GM12864 (cell line): ENCODE results near the gene PTPN7.
"Not testable (repeated sequence)": the region's sequence is repeated elsewhere in the genome, so short reads cannot be mapped to it uniquely, and the experiment has no call there.

Experiments
- DNase-seq: peaks from one replicate; pipeline ENCODE4 v3.0.0-alpha.2; 2011; ENCODE audit warnings: low read depth
- H3K4me3 ChIP-seq: 2 replicates; pipeline ENCODE4 v1.5.1; 2011; ENCODE audit warnings: mild to moderate bottlenecking, low read depth, low read length, control low read depth
- TF ChIP-seq, protein P1 (sequence below): IDR thresholded peaks from 2 replicates; pipeline ENCODE4 v1.5.1; 2011; ENCODE audit warnings: low read depth, mild to moderate bottlenecking, moderate library complexity, low read length, control low read depth, inconsistent platforms; ENCODE audit errors: missing control alignments

PTPN7 gene

GRCh38 chr1:202121006-202121405, 39.4 kb downstream of the PTPN7 start:
- TF ChIP-seq, protein P1, sequence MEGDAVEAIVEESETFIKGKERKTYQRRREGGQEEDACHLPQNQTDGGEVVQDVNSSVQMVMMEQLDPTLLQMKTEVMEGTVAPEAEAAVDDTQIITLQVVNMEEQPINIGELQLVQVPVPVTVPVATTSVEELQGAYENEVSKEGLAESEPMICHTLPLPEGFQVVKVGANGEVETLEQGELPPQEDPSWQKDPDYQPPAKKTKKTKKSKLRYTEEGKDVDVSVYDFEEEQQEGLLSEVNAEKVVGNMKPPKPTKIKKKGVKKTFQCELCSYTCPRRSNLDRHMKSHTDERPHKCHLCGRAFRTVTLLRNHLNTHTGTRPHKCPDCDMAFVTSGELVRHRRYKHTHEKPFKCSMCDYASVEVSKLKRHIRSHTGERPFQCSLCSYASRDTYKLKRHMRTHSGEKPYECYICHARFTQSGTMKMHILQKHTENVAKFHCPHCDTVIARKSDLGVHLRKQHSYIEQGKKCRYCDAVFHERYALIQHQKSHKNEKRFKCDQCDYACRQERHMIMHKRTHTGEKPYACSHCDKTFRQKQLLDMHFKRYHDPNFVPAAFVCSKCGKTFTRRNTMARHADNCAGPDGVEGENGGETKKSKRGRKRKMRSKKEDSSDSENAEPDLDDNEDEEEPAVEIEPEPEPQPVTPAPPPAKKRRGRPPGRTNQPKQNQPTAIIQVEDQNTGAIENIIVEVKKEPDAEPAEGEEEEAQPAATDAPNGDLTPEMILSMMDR: no peak
- no peak overlapping the region for H3K4me3 ChIP-seq
- DNase-seq: no peak

- TF ChIP-seq, protein P1: no peak
- DNase-seq: no peak
- H3K4me3 ChIP-seq: no peak overlapping the region
Observed at GRCh38 chr1:202117898-202118371, 42.5 kb downstream of the PTPN7 start.

DNA sequence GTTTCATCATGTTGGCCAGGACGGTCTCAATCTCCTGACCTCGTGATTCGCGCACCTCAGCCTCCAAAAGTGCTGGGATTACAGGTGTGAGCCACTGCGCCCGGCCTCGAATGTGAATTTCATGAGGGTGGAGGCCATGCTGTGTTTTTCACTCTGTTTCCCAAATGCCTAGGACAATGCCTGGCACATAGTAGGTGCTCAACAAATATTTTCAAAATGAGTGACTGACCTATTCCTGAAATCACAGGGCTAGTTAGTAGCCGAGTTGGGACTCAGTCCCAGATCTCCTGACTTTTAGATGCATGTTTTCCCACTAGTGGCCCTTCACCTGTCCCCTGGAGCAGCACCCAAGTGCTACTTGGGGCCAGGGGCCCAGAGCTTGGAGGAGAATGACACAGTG, 44.1 kb downstream of the PTPN7 start:
- TF ChIP-seq, protein P1: no peak
- DNase-seq: no peak
- no peak overlapping the region for H3K4me3 ChIP-seq

- DNase-seq: no peak
Observed at GRCh38 chr1:202113690-202114300, 46.6 kb downstream of the PTPN7 start.

DNA sequence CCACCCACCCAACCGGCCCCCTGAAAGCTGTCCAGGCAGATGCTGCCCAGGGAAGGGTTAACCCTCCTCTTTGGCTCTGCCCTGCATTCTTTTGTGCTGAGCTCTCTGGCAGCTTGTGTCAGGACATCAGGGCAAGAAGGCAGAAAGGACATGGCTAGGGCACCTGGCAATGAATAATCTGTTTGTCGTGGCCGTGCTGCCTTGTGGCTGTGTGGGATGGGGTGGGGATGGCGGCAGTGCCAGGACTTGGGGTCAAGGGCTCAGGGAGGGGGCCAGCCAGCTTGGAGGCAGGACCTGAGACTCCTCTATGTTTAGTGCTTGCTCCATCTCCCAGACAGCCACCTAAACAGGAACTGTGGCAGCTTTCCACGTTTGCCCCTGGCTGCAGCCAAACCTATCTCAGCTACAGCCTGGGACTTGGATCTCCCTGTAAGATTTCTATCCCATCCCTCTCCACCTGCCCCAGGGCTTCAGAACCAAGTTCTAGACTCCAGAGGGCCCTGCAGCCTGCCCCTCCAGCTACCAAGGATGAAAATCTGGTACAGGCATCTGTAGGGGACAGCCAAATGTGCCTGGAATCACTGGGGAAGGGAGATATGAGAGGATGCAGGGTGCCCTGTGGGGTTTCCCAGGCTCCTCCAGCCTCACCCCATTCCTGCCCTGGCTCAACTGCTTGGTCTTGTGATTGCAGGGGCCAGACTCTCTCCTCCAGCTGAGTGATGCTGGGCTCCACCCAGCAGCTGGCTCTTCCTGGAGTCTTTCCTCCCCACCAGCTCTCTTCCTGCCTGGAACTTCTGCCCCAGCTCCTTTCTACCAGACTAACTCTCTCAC, 47.3 kb downstream of the PTPN7 start:
- TF ChIP-seq, protein P1: no peak
- no peak overlapping the region for H3K4me3 ChIP-seq
- DNase-seq: no peak

More at GRCh38 chr1:202113690-202114300, 46.6 kb downstream of the PTPN7 start:
- TF ChIP-seq, protein P1: no peak
- H3K4me3 ChIP-seq: no peak overlapping the region

DNA sequence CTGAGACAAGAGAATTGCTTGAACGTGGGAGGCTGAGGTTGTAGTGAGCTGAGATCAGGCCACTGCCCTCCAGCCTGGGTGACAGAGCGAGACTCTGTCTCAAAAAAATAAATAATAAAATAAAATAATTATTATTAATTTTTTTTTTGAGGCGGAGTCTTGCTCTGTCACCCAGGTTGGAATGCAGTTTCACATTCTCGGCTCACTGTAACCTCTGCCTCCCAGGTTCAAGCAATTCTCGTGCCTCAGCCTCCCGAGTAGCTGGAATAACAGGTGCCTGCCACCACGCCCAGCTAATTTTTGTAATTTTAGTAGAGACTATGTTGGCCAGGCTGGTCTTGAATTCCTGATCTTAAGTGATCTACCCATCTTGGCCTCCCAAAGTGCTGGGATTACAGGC, 48.8 kb downstream of the PTPN7 start:
- H3K4me3 ChIP-seq, DNase-seq: not testable (repeated sequence)

DNA sequence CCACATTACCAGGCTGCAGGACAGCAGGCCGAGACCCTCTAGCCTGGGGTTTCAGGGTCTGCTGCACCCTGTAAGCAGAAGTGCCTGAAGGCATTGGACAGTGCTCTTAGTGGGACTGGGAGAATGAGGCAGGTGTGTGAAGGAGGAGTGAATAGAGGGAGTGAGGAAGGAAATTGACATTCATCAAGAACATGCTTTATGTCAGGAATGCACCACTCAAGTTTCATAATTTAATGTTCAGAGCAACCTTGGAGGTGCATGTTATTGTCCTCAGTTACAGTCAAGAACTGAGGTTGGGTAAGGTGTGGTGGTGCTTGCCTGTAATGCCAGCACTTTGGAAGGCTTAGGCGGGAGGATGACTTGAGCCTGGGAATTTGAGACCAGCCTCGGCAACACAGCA, 49.4 kb downstream of the PTPN7 start:
- no peak for DNase-seq
- TF ChIP-seq, protein P1: no peak
- H3K4me3 ChIP-seq: no peak overlapping the region
